Measurements from ENCODE around the gene BABAM2. TPM values are rescaled to one million over a fixed set of nuclear protein-coding genes. Genes with fewer than 3 reads are reported as not detected.
"Not testable (repeated sequence)": the region's sequence is repeated elsewhere in the genome, so short reads cannot be mapped to it uniquely, and the experiment has no call there.

Gene BABAM2
- total RNA-seq, 3 donors from 2014 or later (not counting 1 experiment from before 2014, with no cell fraction given): 54.6 to 66.1 (median 59.5) TPM

- H3K4me3 Mint-ChIP-seq: no peak overlapping the region
- no peak overlapping the region for H3K27ac ChIP-seq (ENCODE audit: low read length)
- peaks cover 5 to 20% of the 10 kb centered on the region in 2 donors for H3K4me1 Mint-ChIP-seq
- no peaks in the 10 kb centered on the region for H3K9me3 Mint-ChIP-seq
- TF ChIP-seq, protein P1, sequence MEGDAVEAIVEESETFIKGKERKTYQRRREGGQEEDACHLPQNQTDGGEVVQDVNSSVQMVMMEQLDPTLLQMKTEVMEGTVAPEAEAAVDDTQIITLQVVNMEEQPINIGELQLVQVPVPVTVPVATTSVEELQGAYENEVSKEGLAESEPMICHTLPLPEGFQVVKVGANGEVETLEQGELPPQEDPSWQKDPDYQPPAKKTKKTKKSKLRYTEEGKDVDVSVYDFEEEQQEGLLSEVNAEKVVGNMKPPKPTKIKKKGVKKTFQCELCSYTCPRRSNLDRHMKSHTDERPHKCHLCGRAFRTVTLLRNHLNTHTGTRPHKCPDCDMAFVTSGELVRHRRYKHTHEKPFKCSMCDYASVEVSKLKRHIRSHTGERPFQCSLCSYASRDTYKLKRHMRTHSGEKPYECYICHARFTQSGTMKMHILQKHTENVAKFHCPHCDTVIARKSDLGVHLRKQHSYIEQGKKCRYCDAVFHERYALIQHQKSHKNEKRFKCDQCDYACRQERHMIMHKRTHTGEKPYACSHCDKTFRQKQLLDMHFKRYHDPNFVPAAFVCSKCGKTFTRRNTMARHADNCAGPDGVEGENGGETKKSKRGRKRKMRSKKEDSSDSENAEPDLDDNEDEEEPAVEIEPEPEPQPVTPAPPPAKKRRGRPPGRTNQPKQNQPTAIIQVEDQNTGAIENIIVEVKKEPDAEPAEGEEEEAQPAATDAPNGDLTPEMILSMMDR (IDR thresholded peaks at IDR 0.05): no peak
- H3K4me3 ChIP-seq (ENCODE audit: low read length): no peak overlapping the region
- ATAC-seq (no peak), DNase-seq (no peak)
- no peak overlapping the region for H3K27ac Mint-ChIP-seq
- H3K36me3 Mint-ChIP-seq: peaks cover 6% of the 10 kb centered on the region
- intact Hi-C loops (cut with micrococcal nuclease): no loop called here
- H3K27me3 ChIP-seq (ENCODE audit: control insufficient read depth, insufficient read depth, low read length): no peaks in the 10 kb centered on the region
- no peaks in the 10 kb centered on the region for H3K36me3 ChIP-seq (ENCODE audit: control insufficient read depth, insufficient read depth, low read length)
- no peaks in the 10 kb centered on the region for H3K27me3 Mint-ChIP-seq (ENCODE audit: low read depth in 2 of 2)
- over 99% methylated on average over 8 of the region's 8 CpGs for WGBS (ENCODE audit: insufficient coverage)
- H3K9me3 ChIP-seq (ENCODE audit: control insufficient read depth, insufficient read depth, low read length): no peaks in the 10 kb centered on the region
- H3K4me1 ChIP-seq (ENCODE audit: control insufficient read depth, insufficient read depth, low read length): peaks cover 14% of the 10 kb centered on the region
Observed at GRCh38 chr2:28332696-28333095, 442.2 kb downstream of the BABAM2 start.

DNA sequence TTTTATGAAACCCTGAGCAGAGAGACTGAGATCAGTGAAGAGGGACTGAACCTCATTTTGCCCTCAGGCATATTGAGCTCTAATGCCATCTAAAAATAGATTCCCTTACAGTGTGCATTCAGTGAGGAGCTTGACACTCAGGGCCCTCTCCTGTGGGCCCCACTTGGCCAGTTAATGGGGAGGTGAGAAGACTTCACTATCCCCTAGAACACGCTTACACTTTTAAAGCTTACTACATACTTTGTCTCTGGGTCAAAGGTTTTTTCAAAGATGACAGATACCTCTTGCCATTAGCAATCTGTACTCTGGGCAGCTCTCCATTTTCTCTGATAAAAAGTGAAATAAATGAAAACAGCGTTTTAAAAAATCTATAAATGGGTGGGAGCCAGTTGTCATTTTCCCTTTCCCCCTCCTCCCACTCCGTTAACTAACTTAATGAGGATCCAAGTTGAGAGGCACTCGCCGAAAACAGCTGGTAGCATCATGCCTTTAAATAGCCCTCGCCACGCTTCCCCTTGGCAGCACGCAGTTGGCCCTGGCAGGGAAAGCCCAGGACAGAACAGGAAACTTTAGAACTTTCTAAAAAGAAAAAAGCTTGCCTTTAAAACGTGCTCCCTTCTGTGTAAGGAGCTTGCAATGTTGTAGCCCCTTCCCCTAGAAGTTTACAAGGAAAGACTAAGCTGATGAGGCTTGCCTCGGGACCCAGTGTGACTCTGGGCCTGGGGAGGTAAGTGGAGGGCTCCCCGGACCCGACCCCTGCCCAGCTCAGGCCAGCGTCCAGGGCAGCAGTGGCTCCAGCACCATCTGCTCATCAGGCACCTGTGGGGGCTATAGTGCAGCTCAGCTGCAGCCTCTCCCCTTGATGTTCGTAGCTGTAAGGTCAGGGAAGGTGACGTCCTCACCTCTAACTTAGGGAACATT lies 443.3 kb downstream of the BABAM2 start:
- Histone ChIP-seq H3K4me3 (ENCODE audit: low read length) (no peak overlapping the region), H3K9me3 (ENCODE audit: control insufficient read depth, insufficient read depth, low read length) (no peaks in the 10 kb centered on the region), H3K27ac (ENCODE audit: low read length) (no peak overlapping the region), H3K4me1 (ENCODE audit: control insufficient read depth, insufficient read depth, low read length) (peaks cover 20% of the 10 kb centered on the region), H3K27me3 (ENCODE audit: control insufficient read depth, insufficient read depth, low read length) (no peaks in the 10 kb centered on the region), H3K36me3 (ENCODE audit: control insufficient read depth, insufficient read depth, low read length) (no peaks in the 10 kb centered on the region)
- Mint-ChIP-seq H3K4me1 (peaks cover 16 to 28% of the 10 kb centered on the region in 2 donors), H3K36me3 (peaks cover 6% of the 10 kb centered on the region), H3K4me3 (no peak overlapping the region), H3K9me3 (no peaks in the 10 kb centered on the region), H3K27me3 (ENCODE audit: low read depth in 2 of 2) (no peaks in the 10 kb centered on the region), H3K27ac (no peak overlapping the region)
- intact Hi-C loops (cut with micrococcal nuclease): no loop called here
- ATAC-seq (no peak), DNase-seq (no peak)
- 70% methylated on average over 13 of the region's 15 CpGs for WGBS (ENCODE audit: insufficient coverage)
- TF ChIP-seq, protein P1 (IDR thresholded peaks at IDR 0.05): no peak

- Mint-ChIP-seq H3K4me1 (peaks cover 12 to 28% of the 10 kb centered on the region in 2 donors), H3K27ac (no peak overlapping the region), H3K36me3 (peaks cover 3% of the 10 kb centered on the region), H3K27me3 (ENCODE audit: low read depth in 2 of 2) (no peaks in the 10 kb centered on the region), H3K9me3 (no peaks in the 10 kb centered on the region), H3K4me3 (no peak overlapping the region)
- Histone ChIP-seq H3K4me1 (ENCODE audit: control insufficient read depth, insufficient read depth, low read length) (peaks cover 20% of the 10 kb centered on the region), H3K27me3 (ENCODE audit: control insufficient read depth, insufficient read depth, low read length) (no peaks in the 10 kb centered on the region), H3K36me3 (ENCODE audit: control insufficient read depth, insufficient read depth, low read length) (no peaks in the 10 kb centered on the region), H3K4me3 (ENCODE audit: low read length) (no peak overlapping the region), H3K27ac (ENCODE audit: low read length) (no peak overlapping the region), H3K9me3 (ENCODE audit: control insufficient read depth, insufficient read depth, low read length) (no peaks in the 10 kb centered on the region)
- ATAC-seq: no peak
- 98% methylated on average over 8 of the region's 8 CpGs for WGBS (ENCODE audit: insufficient coverage)
- DNase-seq: no peak
- intact Hi-C loops (cut with micrococcal nuclease): no loop called here
- TF ChIP-seq, protein P1 (IDR thresholded peaks at IDR 0.05): no peak
Observed at GRCh38 chr2:28334527-28334894, 444.0 kb downstream of the BABAM2 start.

GRCh38 chr2:28335265-28335664 lies 444.7 kb downstream of the BABAM2 start:
- peak overlapping the region in 1 of 2 donors; percentile 0 for H3K27ac Mint-ChIP-seq
- ATAC-seq; DNase-seq; H3K27ac ChIP-seq (ENCODE audit: low read length); intact Hi-C loops (cut with micrococcal nuclease); H3K27me3 ChIP-seq (ENCODE audit: control insufficient read depth, insufficient read depth, low read length); H3K4me3 ChIP-seq (ENCODE audit: low read length); H3K4me3 Mint-ChIP-seq; H3K36me3 ChIP-seq (ENCODE audit: control insufficient read depth, insufficient read depth, low read length); H3K9me3 Mint-ChIP-seq; H3K9me3 ChIP-seq (ENCODE audit: control insufficient read depth, insufficient read depth, low read length); H3K27me3 Mint-ChIP-seq (ENCODE audit: low read depth in 2 of 2); H3K36me3 Mint-ChIP-seq: not testable (repeated sequence)
- 98% methylated on average over 9 of the region's 11 CpGs for WGBS (ENCODE audit: insufficient coverage)
- peaks cover 20% of the 10 kb centered on the region for H3K4me1 ChIP-seq (ENCODE audit: control insufficient read depth, insufficient read depth, low read length)
- peaks cover 12 to 28% of the 10 kb centered on the region in 2 donors for H3K4me1 Mint-ChIP-seq
